ENCODE data around the gene SLX9.

DNA sequence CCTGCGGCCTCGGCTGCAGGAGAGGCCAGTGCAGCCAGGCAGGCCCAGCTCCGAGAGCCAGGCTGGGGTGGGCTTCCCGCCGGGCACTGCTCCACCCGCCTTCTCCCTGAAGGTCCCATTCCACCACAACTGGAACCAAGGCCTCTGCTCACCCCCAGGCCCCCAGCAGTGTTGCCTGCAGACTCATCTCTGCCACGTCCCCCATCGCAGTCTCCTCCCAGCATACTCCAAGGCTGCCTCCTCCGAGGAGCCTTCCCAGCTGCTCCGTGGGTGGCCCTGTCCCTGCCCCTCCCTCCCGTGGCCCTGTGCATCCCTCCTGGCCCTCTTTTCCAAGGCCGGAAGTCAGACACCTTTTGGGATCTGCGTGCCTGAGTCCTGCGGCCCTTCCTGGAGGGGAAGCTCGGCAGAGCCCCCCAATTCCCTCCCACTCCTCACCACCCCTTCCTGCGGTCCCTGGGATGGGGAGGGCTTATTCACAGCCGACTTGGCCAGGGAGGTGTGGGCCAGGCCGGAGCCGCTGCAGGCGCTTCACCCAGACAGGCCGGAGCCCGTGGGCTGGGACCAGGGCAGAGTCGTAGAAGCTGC is 47.6 kb downstream of the SLX9 start:
- TF ChIP-seq, protein P1, sequence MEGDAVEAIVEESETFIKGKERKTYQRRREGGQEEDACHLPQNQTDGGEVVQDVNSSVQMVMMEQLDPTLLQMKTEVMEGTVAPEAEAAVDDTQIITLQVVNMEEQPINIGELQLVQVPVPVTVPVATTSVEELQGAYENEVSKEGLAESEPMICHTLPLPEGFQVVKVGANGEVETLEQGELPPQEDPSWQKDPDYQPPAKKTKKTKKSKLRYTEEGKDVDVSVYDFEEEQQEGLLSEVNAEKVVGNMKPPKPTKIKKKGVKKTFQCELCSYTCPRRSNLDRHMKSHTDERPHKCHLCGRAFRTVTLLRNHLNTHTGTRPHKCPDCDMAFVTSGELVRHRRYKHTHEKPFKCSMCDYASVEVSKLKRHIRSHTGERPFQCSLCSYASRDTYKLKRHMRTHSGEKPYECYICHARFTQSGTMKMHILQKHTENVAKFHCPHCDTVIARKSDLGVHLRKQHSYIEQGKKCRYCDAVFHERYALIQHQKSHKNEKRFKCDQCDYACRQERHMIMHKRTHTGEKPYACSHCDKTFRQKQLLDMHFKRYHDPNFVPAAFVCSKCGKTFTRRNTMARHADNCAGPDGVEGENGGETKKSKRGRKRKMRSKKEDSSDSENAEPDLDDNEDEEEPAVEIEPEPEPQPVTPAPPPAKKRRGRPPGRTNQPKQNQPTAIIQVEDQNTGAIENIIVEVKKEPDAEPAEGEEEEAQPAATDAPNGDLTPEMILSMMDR (IDR thresholded peaks at IDR 0.05; ENCODE audit: low read depth, low read length, poor library complexity, severe bottlenecking): no peak
- no peak for TF ChIP-seq EZH2phosphoT487 (IDR thresholded peaks at IDR 0.05; ENCODE audit: borderline replicate concordance, low read length)
